Natural killer cell (primary cell): ENCODE results near the gene SUSD2. TPM values are rescaled to one million over a fixed set of nuclear protein-coding genes. Genes with fewer than 3 reads are reported as not detected.

ENCODE experiments used
- ATAC-seq, 3 donors: fragments of 150-1000 bp in 2 of 3; fragments of 200-7000 bp in 1 of 3; cut with Tn5 transposase; 1 replicate in 1 of 3; 2 replicates in 2 of 3; pipeline ENCODE4 v1.10.0; 2021; ENCODE audit warnings: mild to moderate bottlenecking in 2 of 3, moderate library complexity in 2 of 3
- DNase-seq, 2 donors: peaks; one replicate each; pipeline versions ENCODE4 v3.0.0 to v3.0.0-alpha.2; 2013 to 2021; ENCODE audit warnings: mixed read lengths in 1 of 2
- H3K27ac ChIP-seq: one replicate; pipeline ENCODE4 v1.5.1; 2013; ENCODE audit warnings: mild to moderate bottlenecking, low read length
- H3K27me3 ChIP-seq: one replicate; pipeline ENCODE4 v1.6.1; 2013; ENCODE audit warnings: low read length; ENCODE audit not compliant: control insufficient read depth, insufficient read depth
- H3K36me3 ChIP-seq: one replicate; pipeline ENCODE4 v1.6.1; 2013; ENCODE audit warnings: low read length; ENCODE audit not compliant: control insufficient read depth, insufficient read depth
- H3K4me1 ChIP-seq: one replicate; pipeline ENCODE4 v1.6.1; 2013; ENCODE audit warnings: low read length; ENCODE audit not compliant: control insufficient read depth, insufficient read depth
- H3K4me3 ChIP-seq: one replicate; pipeline ENCODE4 v1.5.1; 2013; ENCODE audit warnings: low read length
- H3K9me3 ChIP-seq: one replicate; pipeline ENCODE4 v1.6.1; 2013; ENCODE audit warnings: low read length; ENCODE audit not compliant: control insufficient read depth, insufficient read depth
- H3K27ac Mint-ChIP-seq, 2 donors: one replicate each; pipeline ENCODE4 v1.8.0; 2022; ENCODE audit warnings: mild to moderate bottlenecking in 2 of 2, mixed read lengths in 2 of 2, moderate library complexity in 1 of 2
- H3K27me3 Mint-ChIP-seq, 2 donors: one replicate each; pipeline ENCODE4 v1.8.0; 2022; ENCODE audit warnings: low read depth in 2 of 2, mixed read lengths in 2 of 2
- H3K36me3 Mint-ChIP-seq: one replicate; pipeline ENCODE4 v1.8.0; 2022; ENCODE audit warnings: mixed read lengths
- H3K4me1 Mint-ChIP-seq, 2 donors: one replicate each; pipeline ENCODE4 v1.8.0; 2022; ENCODE audit warnings: mixed read lengths in 2 of 2
- H3K4me3 Mint-ChIP-seq: one replicate; pipeline ENCODE4 v1.8.0; 2022; ENCODE audit warnings: mild to moderate bottlenecking, moderate library complexity, mixed read lengths
- H3K9me3 Mint-ChIP-seq, 2 donors: one replicate each; pipeline ENCODE4 v1.8.0; 2022; ENCODE audit warnings: mixed read lengths in 2 of 2
- CTCF ChIP-seq: fragments of 200-600 bp; IDR thresholded peaks from one replicate; pipeline ENCODE4 v1.8.0; 2022; ENCODE audit warnings: antibody characterized with exemption
- WGBS: methylation state at CpG from one replicate; pipeline ENCODE4 v1.1.7; 2013; ENCODE audit warnings: missing lambda C conversion rate; ENCODE audit not compliant: insufficient coverage; 5-methylcytosine and 5-hydroxymethylcytosine counted together
- intact Hi-C: fragments of 100-400 bp; cut with micrococcal nuclease; formaldehyde crosslinking; loops from one replicate; pipeline ENCODE4 v1.14.2; 2022
- total RNA-seq, 4 donors: library from RNA; stranded (reverse); fragments of 120-200 nt in 1 of 4; gene quantifications; one replicate each; pipeline versions ENCODE4 v1.2.3 to v1.2.4, GENCODE V29; 2013 to 2022

SUSD2 gene
- total RNA-seq, 3 donors from 2014 or later (not counting 1 experiment from before 2014, with no cell fraction given), result 0.75 to 1.7 (median 1.5) TPM

GRCh38 chr22:24186352-24186740 is 5.1 kb downstream of the SUSD2 start:
- H3K27ac Mint-ChIP-seq, result no peak overlapping the region

GRCh38 chr22:24186892-24187670 is 5.8 kb downstream of the SUSD2 start:
- intact Hi-C loops, result loop anchor here (10.0 kb wide), 1 partner anchor 338 kb away; no protein-coding TSS in a partner anchor
- Mint-ChIP-seq H3K27ac (no peak overlapping the region), H3K4me3 (no peak overlapping the region), H3K27me3 (no peaks in the 10 kb centered on the region), H3K4me1 (no peaks in the 10 kb centered on the region), H3K9me3 (no peaks in the 10 kb centered on the region), H3K36me3 (no peaks in the 10 kb centered on the region)
- 92% methylated on average over 34 of the region's 34 CpGs for WGBS
- no peak overlapping the region for H3K4me3 ChIP-seq
- no peaks in the 10 kb centered on the region for H3K36me3 ChIP-seq
- DNase-seq (no peak), ATAC-seq (no peak)
- H3K4me1 ChIP-seq, result peaks cover 10% of the 10 kb centered on the region
- H3K9me3 ChIP-seq, result no peaks in the 10 kb centered on the region
- H3K27me3 ChIP-seq, result no peaks in the 10 kb centered on the region
- H3K27ac ChIP-seq, result no peak overlapping the region
- no peak for TF ChIP-seq CTCF

More at GRCh38 chr22:24186352-24186740, 5.1 kb downstream of the SUSD2 start:
- WGBS, result 93% methylated on average over 15 of the region's 15 CpGs
- Mint-ChIP-seq H3K9me3 (no peaks in the 10 kb centered on the region), H3K4me3 (no peak overlapping the region), H3K36me3 (no peaks in the 10 kb centered on the region), H3K4me1 (no peaks in the 10 kb centered on the region), H3K27me3 (no peaks in the 10 kb centered on the region)
- peaks cover 10% of the 10 kb centered on the region for H3K4me1 ChIP-seq
- no peaks in the 10 kb centered on the region for H3K36me3 ChIP-seq
- no peaks in the 10 kb centered on the region for H3K9me3 ChIP-seq
- TF ChIP-seq CTCF, result no peak
- intact Hi-C loops, result loop anchor here (10.0 kb wide), 1 partner anchor 338 kb away; no protein-coding TSS in a partner anchor
- ATAC-seq (no peak), DNase-seq (no peak)
- no peak overlapping the region for H3K4me3 ChIP-seq
- no peaks in the 10 kb centered on the region for H3K27me3 ChIP-seq
- H3K27ac ChIP-seq, result no peak overlapping the region

- intact Hi-C loops, result loop anchor here (10.0 kb wide), 1 partner anchor 337 kb away; no protein-coding TSS in a partner anchor
- H3K4me1 Mint-ChIP-seq, result no peaks in the 10 kb centered on the region
- Histone ChIP-seq H3K4me3 (no peak overlapping the region), H3K4me1 (peaks cover 10% of the 10 kb centered on the region), H3K27ac (no peak overlapping the region), H3K27me3 (no peaks in the 10 kb centered on the region), H3K9me3 (no peaks in the 10 kb centered on the region), H3K36me3 (no peaks in the 10 kb centered on the region)
- 93% methylated on average over 37 of the region's 37 CpGs for WGBS
- H3K9me3 Mint-ChIP-seq, result no peaks in the 10 kb centered on the region
- no peak for ATAC-seq
- no peak overlapping the region for H3K27ac Mint-ChIP-seq
- DNase-seq, result no peak
- TF ChIP-seq CTCF, result no peak
- no peaks in the 10 kb centered on the region for H3K36me3 Mint-ChIP-seq
- H3K27me3 Mint-ChIP-seq, result no peaks in the 10 kb centered on the region
- H3K4me3 Mint-ChIP-seq, result no peak overlapping the region
These were observed 6.7 kb downstream of the SUSD2 start for GRCh38 chr22:24187731-24188644.
